IPS-11a (cell line): ENCODE measurements around the gene ABCG4.
"Not testable (repeated sequence)": the region's sequence is repeated elsewhere in the genome, so short reads cannot be mapped to it uniquely, and the experiment has no call there.

ENCODE experiments used
- H3K4me3 ChIP-seq: one replicate; pipeline ENCODE4 v1.5.1; 2013; ENCODE audit warnings: low read depth, low read length, control low read depth

Gene ABCG4

DNA sequence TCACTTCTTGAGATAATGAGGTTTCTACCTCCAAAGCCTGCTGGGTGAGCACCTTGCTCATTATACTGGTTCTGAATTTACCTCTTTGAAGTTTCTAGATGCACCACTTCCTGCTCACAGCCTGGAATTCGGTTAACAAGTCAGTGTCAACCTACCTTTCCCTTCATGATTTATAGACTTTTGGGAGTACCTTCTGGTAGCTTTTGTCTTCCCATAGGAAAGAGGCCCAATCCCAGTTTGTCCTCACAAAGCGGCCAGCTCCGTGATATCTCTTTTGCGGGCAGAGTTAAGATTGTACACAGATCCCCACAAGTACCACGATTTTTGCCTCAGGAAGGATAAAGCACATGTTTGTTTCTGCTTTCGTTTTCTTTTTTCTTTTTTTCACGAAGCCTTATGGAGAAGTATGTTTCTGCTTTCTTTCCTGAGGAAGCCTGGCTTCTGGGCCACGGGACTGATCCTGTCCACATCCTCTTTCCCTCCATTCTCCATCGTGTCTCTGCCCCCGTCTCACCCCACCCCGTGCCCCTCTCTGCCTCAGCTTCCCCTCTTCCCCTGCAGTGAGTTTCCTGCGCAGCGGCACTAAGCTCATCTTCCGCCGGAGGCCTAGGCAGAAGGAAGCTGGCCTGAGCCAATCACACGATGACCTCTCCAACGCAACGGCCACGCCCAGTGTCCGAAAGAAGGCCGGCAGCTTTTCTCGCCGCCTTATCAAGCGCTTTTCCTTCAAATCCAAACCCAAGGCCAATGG lies 33.2 kb upstream of the ABCG4 start:
- no peak overlapping the region for H3K4me3 ChIP-seq

GRCh38 chr11:119116235-119116594 lies 32.6 kb upstream of the ABCG4 start:
- H3K4me3 ChIP-seq, result no peak overlapping the region

DNA sequence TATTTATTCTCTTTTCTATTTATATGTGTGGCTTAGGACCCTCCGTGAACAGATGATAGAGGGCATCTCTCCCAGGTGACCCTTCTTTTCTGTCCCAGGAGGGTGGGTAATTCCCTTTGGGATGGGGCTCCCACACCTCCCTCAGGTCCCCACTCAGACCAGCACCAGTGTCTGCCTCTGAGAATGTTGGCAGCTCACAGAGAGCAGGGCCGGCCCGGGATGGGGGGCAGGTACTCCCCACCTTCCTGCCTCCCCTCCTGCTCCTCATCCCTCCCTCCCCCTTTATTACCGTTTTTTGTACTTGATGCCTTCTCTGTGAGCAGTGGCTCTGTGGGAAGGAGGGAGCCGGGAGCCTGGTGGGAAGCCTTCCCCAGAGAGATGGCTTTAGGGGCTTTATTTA lies 32.3 kb upstream of the ABCG4 start:
- H3K4me3 ChIP-seq, result no peak overlapping the region

- no peak overlapping the region for H3K4me3 ChIP-seq
Observed at GRCh38 chr11:119117004-119117706, 31.7 kb upstream of the ABCG4 start.

DNA sequence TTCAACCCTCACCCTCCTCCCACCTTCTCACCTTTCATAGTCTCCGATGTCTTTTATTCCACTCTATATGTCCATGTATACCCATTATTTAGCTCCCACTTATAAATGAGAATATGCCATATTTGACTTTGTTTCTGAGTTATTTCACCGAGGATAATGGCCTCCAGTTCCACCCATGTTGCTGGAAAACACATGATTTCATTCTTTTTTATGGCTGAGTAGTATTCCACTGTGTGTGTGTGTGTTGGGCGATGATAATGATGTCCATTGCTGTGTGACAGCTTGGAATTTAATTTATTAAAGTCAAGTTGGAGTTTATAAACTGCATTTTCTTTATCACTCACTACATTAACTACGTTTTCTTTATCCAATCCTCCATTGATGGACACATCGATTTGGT lies 30.6 kb upstream of the ABCG4 start:
- no peak overlapping the region for H3K4me3 ChIP-seq

- no peak overlapping the region for H3K4me3 ChIP-seq
Observed at GRCh38 chr11:119118946-119119345, 29.9 kb upstream of the ABCG4 start.

DNA sequence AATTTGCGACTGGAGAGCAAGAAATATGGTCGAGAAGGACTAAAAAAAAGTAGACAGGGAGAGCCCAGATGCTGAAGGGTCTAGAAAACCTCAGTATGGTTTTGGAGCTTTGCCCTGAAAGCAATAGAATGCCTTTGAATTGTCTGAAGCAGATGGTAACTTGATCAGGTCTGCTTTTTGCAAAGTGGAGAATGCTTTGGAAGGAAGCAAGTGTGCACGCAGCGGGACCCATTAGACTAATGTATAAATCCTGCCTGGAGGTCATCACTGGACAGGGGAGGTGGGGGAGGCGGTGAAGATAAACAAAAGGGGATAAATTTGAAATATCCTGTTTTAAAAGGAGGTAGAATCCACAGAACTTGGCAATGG lies 28.2 kb upstream of the ABCG4 start:
- peak overlapping the region; percentile 60 for H3K4me3 ChIP-seq

- peak within 1 kb of the TSS; percentile 86 for H3K4me3 ChIP-seq
Observed at GRCh38 chr11:119121008-119121810, 27.6 kb upstream of the ABCG4 start, which contains the start of gene HINFP. Gene HINFP, plus strand, starts transcription at chr11:119121580. Its CDS starts 5,365 bp downstream, at chr11:119126945.

GRCh38 chr11:119121811-119122124 lies 27.1 kb upstream of the ABCG4 start:
- peak overlapping the region; percentile 86 for H3K4me3 ChIP-seq

DNA sequence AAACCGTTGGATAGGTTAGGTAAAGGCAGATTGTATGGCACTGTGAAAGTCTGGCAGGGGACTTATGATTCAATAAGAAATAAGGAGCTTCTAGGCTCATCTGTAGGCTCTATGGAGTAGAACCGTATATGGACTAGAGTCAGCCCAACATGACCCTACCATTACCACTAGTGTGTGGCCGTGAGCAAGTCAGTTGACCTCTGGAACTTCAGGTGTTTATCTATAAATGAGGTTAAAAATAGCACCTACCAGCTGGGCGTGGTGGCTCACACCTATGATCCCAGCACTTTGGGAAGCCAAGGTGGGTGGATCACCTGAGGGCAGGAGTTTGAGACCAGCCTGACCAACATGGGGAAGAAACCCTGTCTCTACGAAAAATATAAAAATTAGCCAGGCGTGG lies 23.0 kb upstream of the ABCG4 start:
- H3K4me3 ChIP-seq, result no peak overlapping the region

GRCh38 chr11:119126675-119127268 lies 22.1 kb upstream of the ABCG4 start:
- no peak overlapping the region for H3K4me3 ChIP-seq

DNA sequence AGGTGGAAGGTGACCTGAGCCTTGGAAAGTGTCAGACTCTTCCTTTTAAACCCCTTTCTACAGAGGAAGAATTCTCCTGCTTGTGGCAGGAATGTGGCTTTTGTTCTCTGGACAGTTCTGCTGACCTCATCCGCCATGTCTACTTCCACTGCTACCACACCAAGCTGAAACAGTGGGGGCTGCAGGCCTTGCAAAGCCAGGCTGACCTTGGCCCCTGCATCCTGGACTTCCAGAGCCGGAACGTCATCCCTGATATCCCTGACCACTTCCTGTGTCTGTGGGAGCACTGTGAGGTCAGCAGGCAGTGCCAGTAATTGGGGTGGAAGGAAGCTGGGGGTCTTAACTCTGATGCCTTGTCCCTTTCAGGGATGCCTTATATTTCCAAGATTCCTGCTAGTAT lies 18.2 kb upstream of the ABCG4 start:
- H3K4me3 ChIP-seq, result no peak overlapping the region

DNA sequence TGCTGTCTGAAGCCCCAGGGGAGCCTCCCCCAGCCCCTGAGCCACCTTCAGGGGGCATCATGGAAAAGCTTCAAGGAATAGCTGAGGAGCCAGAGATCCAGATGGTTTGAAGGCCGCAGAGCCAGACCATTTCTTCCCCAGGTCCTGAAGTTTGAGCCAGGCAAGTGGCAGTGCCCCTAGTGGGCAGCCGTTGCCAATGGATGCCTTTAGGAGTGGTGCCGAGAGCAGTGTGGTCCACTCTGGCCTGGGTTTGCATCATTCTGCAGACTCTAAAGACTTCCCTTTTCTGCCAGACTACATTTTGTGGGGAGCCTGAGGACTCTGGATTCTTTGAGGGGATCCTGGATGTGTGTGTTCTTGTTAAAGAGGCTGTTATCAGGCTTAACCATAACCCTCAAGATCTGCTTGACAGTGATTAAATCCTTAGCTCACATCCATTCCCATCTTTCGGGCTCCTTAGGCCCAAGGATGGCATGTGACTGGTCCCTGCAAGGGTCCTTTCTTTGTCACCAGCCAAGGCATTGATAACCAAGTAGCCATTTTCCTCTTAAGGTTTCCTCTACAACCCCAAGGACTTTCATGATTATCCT lies 14.4 kb upstream of the ABCG4 start:
- H3K4me3 ChIP-seq, result no peak overlapping the region

DNA sequence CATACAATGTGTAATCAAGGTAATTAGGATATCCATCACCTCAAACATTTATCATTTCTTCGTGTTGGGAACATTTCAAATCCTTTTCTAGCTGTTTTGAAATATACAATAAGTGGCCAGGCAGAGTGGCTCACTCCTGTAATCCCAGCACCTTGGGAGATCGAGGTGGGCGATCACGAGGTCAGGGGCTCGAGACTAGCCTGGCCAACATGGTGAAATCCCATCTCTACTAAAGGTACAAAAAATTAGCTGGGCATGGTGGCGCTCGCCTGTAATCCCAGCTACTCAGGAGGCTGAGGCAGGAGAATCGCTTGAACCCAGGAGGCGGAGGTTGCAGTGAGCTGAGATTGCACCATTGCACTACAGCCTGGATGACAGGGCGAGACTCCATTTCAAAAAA lies 9.6 kb upstream of the ABCG4 start:
- H3K4me3 ChIP-seq, result not testable (repeated sequence)

- no peak overlapping the region for H3K4me3 ChIP-seq
Observed at GRCh38 chr11:119144825-119145486, 3.9 kb upstream of the ABCG4 start.

- no peak overlapping the region for H3K4me3 ChIP-seq
Observed at GRCh38 chr11:119145551-119145950, 3.3 kb upstream of the ABCG4 start.

GRCh38 chr11:119147604-119148333 lies 1.1 kb upstream of the ABCG4 start:
- no peak overlapping the region for H3K4me3 ChIP-seq

DNA sequence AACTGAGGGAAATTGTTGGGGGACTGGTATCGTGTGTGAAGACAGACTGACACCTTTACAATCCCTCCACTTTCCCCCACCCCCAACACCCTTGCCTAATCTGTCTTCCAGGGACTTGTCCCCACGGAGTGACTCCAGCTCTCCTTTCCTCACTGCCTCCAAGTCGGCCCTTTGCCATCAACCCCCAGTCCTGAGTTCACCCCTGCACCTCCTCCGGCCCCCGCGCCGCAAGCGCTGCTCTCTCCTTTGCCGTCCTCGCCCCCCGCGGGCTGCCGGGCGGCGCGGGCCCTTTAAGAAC lies 183 bp upstream of the ABCG4 start:
- H3K4me3 ChIP-seq, result peak overlapping the region; percentile 53

DNA sequence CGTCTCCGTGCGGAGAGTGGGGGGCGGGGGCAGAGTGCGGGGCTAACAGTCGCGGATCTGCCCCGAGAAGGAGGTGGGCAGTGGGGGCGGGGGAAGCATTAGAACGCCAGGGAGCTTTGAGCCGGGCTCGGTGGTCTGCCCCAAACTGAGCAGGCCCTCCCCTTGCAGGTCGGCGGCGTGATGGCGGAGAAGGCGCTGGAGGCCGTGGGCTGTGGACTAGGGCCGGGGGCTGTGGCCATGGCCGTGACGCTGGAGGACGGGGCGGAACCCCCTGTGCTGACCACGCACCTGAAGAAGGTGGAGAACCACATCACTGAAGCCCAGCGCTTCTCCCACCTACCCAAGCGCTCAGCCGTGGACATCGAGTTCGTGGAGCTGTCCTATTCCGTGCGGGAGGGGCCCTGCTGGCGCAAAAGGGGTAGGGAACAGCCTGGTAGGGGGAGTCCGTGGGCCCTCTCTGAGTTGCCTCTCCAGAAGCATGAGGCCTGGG lies 979 bp downstream of the ABCG4 start:
- H3K4me3 ChIP-seq, result peak overlapping the region; percentile 53

GRCh38 chr11:119152043-119152442 lies 3.2 kb downstream of the ABCG4 start:
- H3K4me3 ChIP-seq, result no peak overlapping the region
